Thymus (tissue), 11 donors: ENCODE results near the gene RNF169. TPM values are rescaled to one million over a fixed set of nuclear protein-coding genes. Genes with fewer than 3 reads are reported as not detected.

Experiments used
- DNase-seq, 9 donors: peaks; one replicate each; pipeline ENCODE4 v3.0.0-alpha.2; 2013; ENCODE audit warnings: low spot score in 9 of 9, low read depth in 6 of 9, missing footprints in 1 of 9
- H3K27ac ChIP-seq, 2 donors: one replicate each; pipeline ENCODE4 v1.5.1; 2013; ENCODE audit warnings: control low read depth in 1 of 2, low read depth in 1 of 2, low read length in 1 of 2, mild to moderate bottlenecking in 1 of 2, moderate library complexity in 1 of 2
- H3K27me3 ChIP-seq, 2 donors: one replicate each; pipeline ENCODE4 v1.5.1; 2013; ENCODE audit warnings: low read length in 1 of 2; ENCODE audit not compliant: control insufficient read depth in 2 of 2, insufficient read depth in 1 of 2
- H3K36me3 ChIP-seq, 2 donors: one replicate each; pipeline ENCODE4 v1.5.1; 2013; ENCODE audit warnings: low read length in 1 of 2, mild to moderate bottlenecking in 1 of 2, moderate library complexity in 1 of 2; ENCODE audit not compliant: control insufficient read depth in 2 of 2, insufficient read depth in 2 of 2
- H3K4me1 ChIP-seq, 2 donors: one replicate each; pipeline ENCODE4 v1.5.1; 2013; ENCODE audit warnings: low read length in 2 of 2; ENCODE audit not compliant: control insufficient read depth in 2 of 2, insufficient read depth in 2 of 2
- H3K4me3 ChIP-seq, 2 donors: one replicate each; pipeline ENCODE4 v1.5.1; 2013; ENCODE audit warnings: low read length in 2 of 2, control low read depth in 1 of 2, mild to moderate bottlenecking in 1 of 2
- H3K9me3 ChIP-seq, 2 donors: one replicate each; pipeline ENCODE4 v1.5.1; 2013; ENCODE audit warnings: low read length in 1 of 2, mild to moderate bottlenecking in 1 of 2; ENCODE audit not compliant: control insufficient read depth in 2 of 2, insufficient read depth in 1 of 2
- WGBS: extraction: QIAGEN DNeasy Blood & Tissue Kit; methylation state at CpG from one replicate; pipeline ENCODE4 v1.1.7; 2013; 5-methylcytosine and 5-hydroxymethylcytosine counted together
- polyA plus RNA-seq: library from polyadenylated mRNA; stranded (reverse); fragments of 200-250 nt; gene quantifications from one replicate; pipeline ENCODE4 v1.2.3, GENCODE V29; 2013
- total RNA-seq: library from RNA; stranded (reverse); fragments of 120-200 nt; gene quantifications from one replicate; pipeline ENCODE4 v1.2.4, GENCODE V29; 2013
- donor health status: healthy.

Gene RNF169
- total and polyA plus RNA-seq, 2 donors: 5.5 to 13.0 TPM

DNA sequence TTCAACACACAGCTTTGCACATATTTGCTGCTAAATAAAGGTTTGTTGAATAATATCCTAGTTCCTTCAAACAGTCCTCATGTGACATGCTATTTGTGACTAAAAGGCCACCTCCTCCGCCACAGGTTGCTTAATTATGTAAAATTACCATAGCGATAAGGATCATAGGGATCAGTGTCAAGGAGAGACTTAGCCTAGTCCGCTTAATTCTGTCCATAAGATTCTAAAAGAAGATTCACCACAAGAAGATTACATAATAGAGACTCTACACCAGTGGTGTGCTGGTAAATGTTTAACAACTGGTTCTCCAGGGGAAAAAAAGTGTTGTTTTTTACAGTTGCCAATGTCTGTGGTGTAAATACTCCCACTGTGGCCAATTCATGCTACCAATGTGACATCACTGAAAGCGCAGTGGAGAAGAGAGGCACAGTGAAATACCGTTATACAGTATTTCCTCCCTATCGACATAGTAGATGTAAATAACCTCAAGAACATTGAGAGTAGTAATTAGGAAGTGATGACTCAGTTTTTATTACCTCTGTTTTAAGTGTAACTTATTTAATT is 13.2 kb upstream of the RNF169 start:
- no peaks in the 10 kb centered on the region for H3K36me3 ChIP-seq
- DNase-seq: no peak
- H3K4me3 ChIP-seq: no peak overlapping the region
- 89% methylated on average over 6 of the region's 6 CpGs for WGBS
- H3K27me3 ChIP-seq: peaks cover 27 to 37% of the 10 kb centered on the region in 2 donors
- no peaks in the 10 kb centered on the region for H3K9me3 ChIP-seq
- H3K27ac ChIP-seq: no peak overlapping the region
- no peaks in the 10 kb centered on the region for H3K4me1 ChIP-seq

GRCh38 chr11:74736031-74736430 is 12.6 kb upstream of the RNF169 start:
- no peak overlapping the region for H3K27ac ChIP-seq
- no peaks in the 10 kb centered on the region for H3K36me3 ChIP-seq
- no peak overlapping the region for H3K4me3 ChIP-seq
- 90% methylated on average over 2 of the region's 2 CpGs for WGBS
- peaks cover 21 to 31% of the 10 kb centered on the region in 2 donors for H3K27me3 ChIP-seq
- H3K9me3 ChIP-seq: no peaks in the 10 kb centered on the region
- DNase-seq: no peak
- no peaks in the 10 kb centered on the region for H3K4me1 ChIP-seq

DNA sequence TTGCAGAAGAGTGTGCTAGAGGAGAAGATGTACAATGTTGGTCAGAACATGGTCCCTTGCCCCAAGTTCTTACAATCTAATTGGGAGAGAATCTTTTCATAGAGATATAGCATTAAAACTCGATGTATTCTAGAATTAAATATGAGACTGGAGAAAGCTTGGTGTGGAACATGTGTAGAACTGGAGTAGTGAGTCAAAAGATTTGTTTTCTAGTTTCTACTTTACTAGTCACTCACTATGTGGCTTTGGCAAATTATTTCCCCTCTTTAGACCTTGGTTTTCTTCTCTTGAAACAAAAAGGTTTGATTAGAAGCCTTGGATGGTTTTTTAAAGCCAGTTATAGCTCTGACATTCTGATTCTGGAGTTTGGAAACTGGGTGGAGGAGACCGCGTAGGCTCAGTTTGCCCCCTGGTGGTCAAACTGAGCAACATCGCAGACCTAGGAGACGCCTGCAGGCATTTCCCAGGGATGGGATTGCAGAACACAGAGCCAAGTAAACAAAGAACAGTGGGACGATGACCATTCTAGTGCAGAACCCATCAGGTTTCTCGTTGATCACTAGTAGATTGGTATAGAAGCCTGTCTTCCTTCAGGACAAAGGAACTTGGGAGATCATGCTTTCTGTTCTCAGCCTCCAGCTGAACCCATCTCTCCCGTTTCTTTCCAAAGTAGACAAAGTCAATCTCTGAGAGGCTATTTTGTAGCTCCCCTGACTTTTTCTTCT is 8.9 kb upstream of the RNF169 start:
- WGBS: 30% methylated on average over 8 of the region's 8 CpGs
- Histone ChIP-seq H3K4me3 (no peak overlapping the region), H3K27me3 (peaks cover 0 to 3% of the 10 kb centered on the region in 2 donors), H3K9me3 (no peaks in the 10 kb centered on the region), H3K36me3 (no peaks in the 10 kb centered on the region), H3K4me1 (no peaks in the 10 kb centered on the region), H3K27ac (no peak overlapping the region)
- DNase-seq: peak in 5 of 9 donors; percentile 4 to 58 (median 28)

DNA sequence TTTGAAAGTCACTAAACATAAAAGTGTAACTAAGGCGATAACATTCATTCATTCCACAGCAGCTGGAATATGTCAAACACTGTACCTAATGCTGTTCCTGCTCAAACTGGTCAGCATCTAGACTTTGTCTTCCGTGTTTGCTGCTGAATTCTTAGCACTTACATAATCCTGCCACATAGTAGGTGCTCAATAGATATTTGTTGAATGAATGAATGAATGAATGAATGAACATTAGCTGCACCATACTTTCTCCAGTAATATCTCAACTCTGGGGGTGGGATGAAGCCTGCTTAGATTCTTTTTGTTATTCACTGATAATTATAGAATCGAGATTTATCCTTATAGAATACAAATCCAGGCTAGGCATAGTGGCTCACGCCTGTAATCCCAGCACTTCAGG is 6.6 kb upstream of the RNF169 start:
- no peak for DNase-seq
- Histone ChIP-seq H3K4me1 (no peaks in the 10 kb centered on the region), H3K36me3 (no peaks in the 10 kb centered on the region), H3K27me3 (no peaks in the 10 kb centered on the region), H3K9me3 (no peaks in the 10 kb centered on the region), H3K4me3 (no peak overlapping the region), H3K27ac (no peak overlapping the region)
- WGBS: 98% methylated on average over 4 of the region's 4 CpGs

DNA sequence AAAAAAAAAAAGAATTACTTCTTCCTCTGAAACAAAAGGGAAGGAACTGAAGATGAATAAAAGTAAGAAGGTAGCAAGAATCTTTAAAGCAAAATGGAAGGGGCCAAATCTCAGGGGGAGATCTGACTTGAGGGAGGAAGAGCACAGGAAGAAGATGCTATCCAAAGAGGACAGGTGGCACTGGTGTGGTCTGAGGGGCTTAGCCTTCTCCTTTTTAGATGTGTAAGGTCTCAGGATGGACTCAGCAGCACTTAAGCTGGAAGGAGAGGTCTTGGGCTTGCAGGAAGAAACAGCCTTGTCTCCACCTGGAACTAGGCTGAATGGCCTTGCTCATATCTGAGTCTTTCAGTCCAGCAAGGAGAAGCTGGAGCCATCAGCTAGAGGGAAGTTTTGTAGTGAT is 5.0 kb upstream of the RNF169 start:
- no peaks in the 10 kb centered on the region for H3K9me3 ChIP-seq
- H3K27ac ChIP-seq: no peak overlapping the region
- no peak overlapping the region for H3K4me3 ChIP-seq
- DNase-seq: no peak
- no peaks in the 10 kb centered on the region for H3K36me3 ChIP-seq
- no peaks in the 10 kb centered on the region for H3K27me3 ChIP-seq
- peaks cover 4 to 7% of the 10 kb centered on the region in 2 donors for H3K4me1 ChIP-seq

- WGBS: 73% methylated on average over 4 of the region's 4 CpGs
- no peaks in the 10 kb centered on the region for H3K27me3 ChIP-seq
- DNase-seq: no peak
- H3K9me3 ChIP-seq: no peaks in the 10 kb centered on the region
- H3K36me3 ChIP-seq: no peaks in the 10 kb centered on the region
- H3K4me1 ChIP-seq: peaks cover 4 to 8% of the 10 kb centered on the region in 2 donors
- H3K4me3 ChIP-seq: no peak overlapping the region
- no peak overlapping the region for H3K27ac ChIP-seq
Observed at GRCh38 chr11:74744277-74744676, 4.4 kb upstream of the RNF169 start.

GRCh38 chr11:74746868-74747267 is 1.8 kb upstream of the RNF169 start:
- Histone ChIP-seq H3K27me3 (no peaks in the 10 kb centered on the region), H3K27ac (no peak overlapping the region), H3K4me3 (no peak overlapping the region), H3K36me3 (no peaks in the 10 kb centered on the region), H3K9me3 (no peaks in the 10 kb centered on the region), H3K4me1 (peaks cover 10 to 16% of the 10 kb centered on the region in 2 donors)
- 95% methylated on average over 3 of the region's 3 CpGs for WGBS
- DNase-seq: no peak

GRCh38 chr11:74749127-74749964 is 697 bp downstream of the RNF169 start:
- Histone ChIP-seq H3K4me3 (peak overlapping the region; percentile 63 to 94), H3K4me1 (peaks cover 10 to 16% of the 10 kb centered on the region in 2 donors), H3K27ac (peak overlapping the region; percentile 81 to 83), H3K27me3 (no peaks in the 10 kb centered on the region), H3K9me3 (no peaks in the 10 kb centered on the region), H3K36me3 (no peaks in the 10 kb centered on the region)
- DNase-seq: peak in 6 of 9 donors; percentile 20 to 59 (median 33)
- 1% methylated on average over 63 of the region's 63 CpGs for WGBS

DNA sequence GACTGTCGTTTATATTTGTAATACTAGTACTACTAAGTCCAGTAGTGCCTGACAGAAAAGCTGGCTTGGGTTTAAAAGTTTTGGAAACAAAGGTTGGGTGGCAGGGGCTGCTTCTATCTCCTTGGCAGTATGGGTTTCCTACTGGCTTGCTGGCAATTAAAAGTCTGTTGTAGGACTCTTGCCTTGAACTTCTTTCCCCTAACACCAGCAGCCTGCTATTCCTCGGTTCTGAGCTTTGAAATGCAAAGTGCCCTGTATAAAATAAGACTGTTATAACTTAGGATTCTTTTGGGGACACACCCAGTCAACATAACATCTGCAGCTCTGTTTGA is 1.3 kb downstream of the RNF169 start:
- peaks cover 10 to 16% of the 10 kb centered on the region in 2 donors for H3K4me1 ChIP-seq
- WGBS: 50% methylated on average over 2 of the region's 2 CpGs
- H3K9me3 ChIP-seq: no peaks in the 10 kb centered on the region
- no peaks in the 10 kb centered on the region for H3K36me3 ChIP-seq
- H3K4me3 ChIP-seq: peak overlapping the region; percentile 63 to 94
- H3K27ac ChIP-seq: peak overlapping the region in 1 of 2 donors; percentile 40
- peak in 2 of 9 donors; percentile 2 to 15 for DNase-seq
- H3K27me3 ChIP-seq: no peaks in the 10 kb centered on the region
